Occipital lobe (tissue), 2 donors: Measurements from ENCODE around the gene CCDC196. TPM values are rescaled to one million over a fixed set of nuclear protein-coding genes. Genes with fewer than 3 reads are reported as not detected.

Experiments used
- DNase-seq: peaks from one replicate; lab custom pipeline; 2025; lab: John Stamatoyannopoulos, UW
- total RNA-seq: library from RNA; depleted of rRNA; stranded (reverse); fragments of >200 nt; gene quantifications from one replicate; pipeline ENCODE4 v1.2.3, GENCODE V29; 2014

The CCDC196 gene, protein sequence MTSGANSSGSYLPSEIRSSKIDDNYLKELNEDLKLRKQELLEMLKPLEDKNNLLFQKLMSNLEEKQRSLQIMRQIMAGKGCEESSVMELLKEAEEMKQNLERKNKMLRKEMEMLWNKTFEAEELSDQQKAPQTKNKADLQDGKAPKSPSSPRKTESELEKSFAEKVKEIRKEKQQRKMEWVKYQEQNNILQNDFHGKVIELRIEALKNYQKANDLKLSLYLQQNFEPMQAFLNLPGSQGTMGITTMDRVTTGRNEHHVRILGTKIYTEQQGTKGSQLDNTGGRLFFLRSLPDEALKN
- not detected for total RNA-seq

DNA sequence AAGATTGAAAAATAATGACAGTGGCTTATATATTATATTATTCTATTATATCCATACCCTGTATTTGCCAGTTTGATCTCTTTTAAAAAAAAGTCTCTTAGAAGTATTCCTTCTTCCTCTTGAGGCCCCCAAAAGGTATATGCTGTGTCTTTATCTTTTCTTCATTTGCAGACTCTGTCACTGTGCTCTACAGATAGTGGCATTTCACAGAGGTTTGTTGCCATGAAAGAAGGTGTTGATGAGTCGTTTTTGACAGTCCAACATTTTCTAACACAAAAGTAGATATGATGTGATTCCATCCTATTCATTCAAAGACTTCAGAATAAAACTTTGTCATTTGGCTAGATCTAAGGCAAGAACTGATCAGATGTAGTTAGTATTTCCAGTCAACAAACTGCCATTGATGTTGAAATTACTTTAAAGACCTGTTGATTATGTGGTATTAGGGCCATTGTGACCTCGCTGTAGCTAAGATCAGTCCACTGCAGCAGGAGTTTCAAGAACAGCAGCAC, at the start of gene CCDC196:
Gene CCDC196, plus strand, starts transcription at position 462 of the 512 bp plus-strand sequence. CDS start 132 bp downstream, outside the sequence.
- no peak for DNase-seq

DNA sequence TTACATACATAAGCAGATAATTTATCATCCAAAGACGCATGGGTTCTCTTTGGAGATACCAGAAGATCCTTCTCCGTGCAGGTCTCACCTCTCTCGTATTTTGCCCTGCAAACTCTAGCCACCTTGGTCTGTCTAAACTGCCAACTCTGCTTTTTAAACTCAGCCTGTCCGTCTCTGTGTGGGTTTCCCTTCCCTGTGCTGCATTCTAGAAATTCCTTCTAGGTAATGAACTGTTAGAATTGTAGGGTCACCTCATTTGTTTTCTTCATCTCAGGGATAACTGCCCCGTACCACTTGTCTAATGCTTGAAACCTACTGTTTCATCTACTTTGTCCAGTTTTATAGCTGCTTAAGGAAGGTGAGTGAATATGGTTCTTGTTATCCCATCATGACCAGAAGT, 45.4 kb upstream of the CCDC196 start:
- no peak for DNase-seq

DNA sequence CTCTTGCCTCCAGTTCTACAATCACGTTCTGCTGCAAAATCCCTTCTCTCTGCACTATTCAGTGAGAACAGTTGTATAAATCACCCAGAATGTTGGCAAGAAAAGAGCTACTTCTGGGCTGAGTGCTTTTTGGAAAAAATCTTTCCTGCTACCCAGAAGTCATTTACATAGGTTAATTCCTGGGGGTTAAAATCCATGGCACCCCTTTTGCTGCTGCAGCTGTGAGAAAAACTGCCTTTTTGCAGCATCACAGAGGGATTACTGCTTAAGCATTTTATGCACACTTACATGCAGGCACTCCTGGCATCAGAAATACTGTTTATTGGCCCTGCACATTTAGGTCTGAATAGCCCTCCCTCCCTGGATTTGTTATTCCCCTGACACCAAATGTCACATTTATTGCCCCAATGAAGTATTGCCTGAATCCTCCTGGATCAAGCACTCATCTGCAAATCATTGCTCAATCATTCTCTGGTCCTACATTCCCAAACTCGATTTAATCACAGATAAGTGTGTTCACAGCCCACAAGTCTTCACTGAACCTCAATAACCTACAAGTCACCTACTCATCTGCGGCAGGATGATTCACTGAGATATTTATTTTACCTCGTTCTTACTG, 43.1 kb upstream of the CCDC196 start:
- no peak for DNase-seq

DNA sequence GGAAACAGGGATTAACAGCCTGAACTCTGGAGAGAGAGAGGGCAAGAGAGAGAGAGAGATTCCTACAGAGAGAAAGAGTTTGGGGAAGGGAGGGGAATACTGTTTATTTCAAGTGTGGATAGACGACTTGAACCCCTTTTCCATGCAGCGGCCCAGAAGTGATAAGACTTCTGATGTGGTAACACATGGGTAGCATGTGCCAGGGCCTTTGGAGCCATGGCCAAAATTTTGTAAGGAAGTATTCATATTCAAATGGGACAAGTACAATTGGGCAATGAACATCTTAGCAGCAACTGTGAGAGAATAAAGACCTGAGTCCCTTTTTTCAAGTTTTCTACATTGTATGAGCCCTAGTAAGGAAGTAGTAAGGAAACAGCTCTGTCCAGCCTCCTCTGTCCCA, 42.4 kb upstream of the CCDC196 start:
- DNase-seq, result no peak

DNA sequence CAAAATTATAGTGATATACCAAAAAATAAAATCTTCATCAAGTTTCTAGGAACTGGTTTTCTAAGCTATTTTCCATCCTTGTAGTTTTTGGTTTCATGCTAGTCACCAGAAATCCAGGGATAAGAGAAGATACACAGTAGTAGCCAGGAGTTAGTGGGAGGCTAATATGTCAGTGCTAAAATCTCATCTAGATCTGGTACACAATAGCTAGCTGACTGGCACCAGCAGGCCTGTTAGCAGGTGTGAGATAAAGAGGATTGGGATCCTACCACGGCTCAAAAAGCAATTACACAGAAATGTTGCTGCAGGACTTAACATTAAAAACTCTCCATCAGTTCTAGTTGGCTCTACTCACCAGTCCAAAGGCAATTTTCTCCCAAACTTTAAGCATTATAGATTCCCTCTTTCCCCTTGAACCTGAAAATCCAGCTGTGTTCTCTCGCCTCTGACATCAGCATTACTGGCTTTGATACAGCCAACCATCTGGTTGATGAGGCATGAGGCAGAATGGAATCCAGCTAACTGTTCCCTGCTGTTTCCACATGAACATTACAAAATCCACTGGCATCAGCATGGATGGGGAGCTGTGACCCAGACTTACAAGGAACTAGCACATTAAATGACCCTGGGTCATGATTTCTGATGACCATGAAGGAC, 41.8 kb upstream of the CCDC196 start:
- DNase-seq, result no peak

DNA sequence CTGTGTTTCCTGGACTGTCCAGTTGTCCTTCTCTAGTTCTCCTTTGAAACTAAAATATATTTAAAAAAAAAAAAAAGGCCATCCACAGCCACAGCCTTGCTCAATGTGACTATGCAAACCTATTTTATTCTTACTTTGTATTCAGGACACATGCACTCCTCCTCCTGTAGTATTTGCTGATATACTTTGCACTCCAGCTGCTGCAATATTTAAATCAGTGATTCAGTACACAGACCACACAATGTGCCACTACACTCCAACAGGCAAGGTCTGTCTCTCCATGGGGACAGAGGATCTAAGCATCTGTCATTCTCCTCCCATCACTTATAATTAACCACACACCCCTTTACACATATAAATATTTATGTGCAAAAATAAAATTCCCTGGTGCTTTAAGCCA, 40.2 kb upstream of the CCDC196 start:
- DNase-seq, result no peak

DNA sequence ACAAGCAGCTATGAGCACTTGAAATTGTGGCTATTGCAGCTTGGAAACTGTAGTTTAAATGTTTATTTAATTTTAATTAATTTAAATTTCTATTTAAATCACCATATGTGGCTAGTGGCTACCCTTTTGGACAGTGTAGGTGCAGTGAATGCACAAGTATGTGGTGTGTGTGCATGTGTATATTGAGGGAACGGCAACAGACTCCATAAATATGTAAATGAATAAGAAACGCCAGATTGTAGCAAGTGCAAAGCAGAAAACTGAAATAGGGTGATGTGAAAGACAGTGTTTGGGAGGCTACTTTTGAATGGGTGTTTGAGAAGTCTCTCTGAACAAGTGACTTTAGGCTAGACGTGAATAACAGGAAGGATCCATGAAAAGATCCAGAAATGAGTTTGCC, 32.7 kb upstream of the CCDC196 start:
- no peak for DNase-seq

DNA sequence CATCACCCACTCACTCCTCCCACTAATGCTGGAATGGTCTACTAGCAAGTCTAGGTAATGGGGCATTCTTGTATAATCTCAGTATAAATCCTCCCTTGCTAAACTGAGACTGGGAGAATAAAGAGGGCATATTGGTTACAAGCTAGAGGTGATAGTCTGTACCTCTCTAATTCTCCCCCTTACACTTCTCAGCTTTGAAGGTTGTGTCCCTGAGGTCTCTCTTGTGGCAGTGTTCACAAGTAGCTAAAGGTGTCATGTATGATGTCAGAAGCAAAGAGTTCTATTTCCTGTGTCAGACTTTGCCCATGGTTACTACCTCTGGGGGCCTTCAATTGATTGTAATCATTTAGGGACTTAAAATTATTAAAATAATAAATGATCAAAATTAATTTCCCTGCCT, 26.6 kb upstream of the CCDC196 start:
- DNase-seq, result no peak

DNA sequence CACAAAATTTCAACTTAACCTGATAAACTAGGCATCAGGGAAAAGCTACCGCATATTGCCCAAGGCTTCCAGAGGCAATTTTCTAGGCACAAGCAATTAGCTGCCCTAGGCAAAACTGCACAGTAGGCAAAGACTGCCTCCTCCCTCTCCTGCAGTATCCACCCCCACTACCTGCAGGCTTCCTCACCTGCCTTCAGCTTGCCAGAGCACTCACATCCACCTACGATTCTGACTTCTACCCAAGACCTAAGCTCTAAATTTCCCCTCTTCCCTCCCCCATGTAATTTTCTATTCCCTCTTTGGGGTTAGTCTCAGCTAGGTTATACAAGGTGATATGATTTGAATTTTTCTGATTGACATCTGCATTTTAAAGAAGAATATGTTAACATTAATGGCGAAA, 21.9 kb upstream of the CCDC196 start:
- DNase-seq, result no peak

DNA sequence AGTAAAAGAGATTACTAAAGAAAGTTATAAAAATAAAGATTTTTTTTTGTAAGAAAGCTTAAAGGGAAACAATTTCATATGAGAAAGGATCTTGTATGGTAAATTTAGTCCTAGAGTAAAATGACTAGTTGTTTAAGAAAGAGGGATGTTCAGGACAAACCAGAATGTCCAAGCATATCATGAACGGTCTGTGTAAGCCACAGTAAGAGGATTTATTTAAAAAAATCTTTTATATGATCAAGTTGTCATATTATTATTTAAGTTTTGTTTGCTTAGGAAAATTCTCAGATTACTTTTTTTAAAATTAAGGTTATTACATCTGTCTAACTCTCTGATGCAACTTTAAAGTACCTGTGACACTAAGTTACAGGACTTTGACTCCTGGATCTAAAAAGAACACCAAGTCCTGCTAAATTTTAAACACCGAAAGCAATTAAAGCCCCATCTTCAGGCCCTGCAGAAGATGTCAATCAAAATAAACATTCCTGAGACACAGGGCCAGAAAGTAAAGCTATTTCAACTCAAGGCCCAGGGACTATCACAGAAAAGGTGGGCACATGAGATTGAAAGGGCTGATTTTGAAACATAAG, 17.3 kb upstream of the CCDC196 start:
- no peak for DNase-seq

DNA sequence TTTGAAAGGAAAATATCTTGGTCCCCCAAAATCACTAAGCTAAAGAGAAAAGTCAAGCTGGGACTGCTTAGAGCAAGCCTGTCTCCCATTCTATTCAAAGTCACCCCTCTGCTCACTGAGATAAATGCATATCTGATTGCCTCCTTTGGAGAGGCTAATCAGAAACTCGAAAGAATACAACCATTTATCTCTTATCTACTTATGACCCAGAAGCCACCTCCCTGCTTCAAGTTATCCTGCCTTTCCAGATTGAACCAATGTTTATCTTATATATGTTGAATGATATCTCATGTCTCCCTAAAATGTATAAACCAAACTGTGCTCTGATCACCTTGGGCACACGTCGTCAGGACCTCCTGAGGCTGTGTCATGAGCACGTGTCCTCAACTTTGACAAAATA, 14.6 kb upstream of the CCDC196 start:
- no peak for DNase-seq

DNA sequence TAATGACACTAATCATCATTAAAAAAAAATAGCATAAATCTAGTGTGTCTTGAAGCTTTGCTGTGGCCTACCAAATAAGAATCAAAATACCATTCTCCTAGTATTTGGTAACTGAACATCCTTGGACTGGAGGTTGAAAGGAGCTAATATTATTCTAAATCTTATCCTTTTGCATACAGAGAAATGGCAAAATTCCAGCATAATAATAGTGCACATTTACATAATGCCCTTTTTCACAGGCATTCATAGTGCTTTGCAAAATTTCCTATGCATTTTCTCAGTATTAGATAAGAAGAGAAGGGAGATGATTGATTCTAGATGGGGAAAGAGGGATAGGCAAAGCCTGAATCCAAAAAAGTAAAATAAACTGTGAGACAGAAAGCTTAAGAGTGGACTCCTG, 13.9 kb upstream of the CCDC196 start:
- DNase-seq, result no peak

DNA sequence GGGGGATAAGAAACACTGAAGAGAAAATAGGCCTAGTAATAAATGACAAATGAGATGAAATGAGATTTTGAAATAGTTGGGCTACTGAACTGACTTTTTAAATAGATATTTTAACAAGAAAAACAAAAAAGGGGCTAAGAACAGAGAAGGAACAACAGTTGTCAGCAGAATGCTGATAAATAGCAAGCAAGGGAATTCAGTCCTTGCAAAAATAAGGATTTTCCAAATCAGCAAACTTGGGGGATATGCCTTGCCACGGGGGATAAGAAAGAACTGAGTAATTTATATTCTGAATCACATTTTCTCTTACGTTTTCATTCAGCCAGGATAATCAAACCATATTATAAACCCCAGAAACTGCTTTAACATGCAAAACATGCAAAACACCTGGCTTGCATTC, 12.9 kb upstream of the CCDC196 start:
- DNase-seq, result no peak

DNA sequence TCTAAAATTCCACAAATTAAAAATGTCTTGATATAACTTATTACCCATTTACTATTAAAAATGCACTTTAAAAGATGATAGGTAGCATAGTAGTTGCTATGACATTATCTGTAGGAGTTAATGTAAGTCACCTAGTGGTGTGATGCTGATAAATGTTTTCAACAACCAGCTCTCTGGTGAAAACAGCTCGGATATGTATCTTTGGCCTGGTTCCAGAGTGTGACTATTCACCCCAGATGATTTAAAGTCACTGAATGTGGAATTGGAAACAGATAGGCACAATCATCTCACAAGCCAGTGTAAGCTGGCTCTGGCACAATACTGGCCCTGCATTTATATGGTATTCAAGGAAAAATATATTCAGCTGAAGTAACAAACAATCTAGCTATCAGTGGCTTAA, 9.2 kb upstream of the CCDC196 start:
- no peak for DNase-seq

DNA sequence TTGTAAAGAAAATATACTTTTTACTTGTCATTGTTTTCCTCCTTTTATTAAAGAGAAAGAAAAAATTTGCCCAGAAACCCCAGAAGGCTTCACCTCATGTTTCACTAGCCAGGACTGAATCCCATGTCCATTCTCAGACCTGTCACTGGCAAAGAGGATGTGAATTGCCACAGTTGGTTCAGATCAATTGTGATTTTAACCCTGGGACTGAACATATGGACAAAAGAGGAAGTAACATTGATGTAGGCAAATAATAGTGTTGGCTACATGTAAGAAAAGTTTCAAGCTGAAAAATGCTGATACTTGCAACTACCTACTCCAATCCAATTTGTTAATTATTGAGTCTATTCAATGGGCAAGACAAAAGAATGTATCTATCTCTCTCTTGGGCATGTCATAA, 8.6 kb upstream of the CCDC196 start:
- no peak for DNase-seq

DNA sequence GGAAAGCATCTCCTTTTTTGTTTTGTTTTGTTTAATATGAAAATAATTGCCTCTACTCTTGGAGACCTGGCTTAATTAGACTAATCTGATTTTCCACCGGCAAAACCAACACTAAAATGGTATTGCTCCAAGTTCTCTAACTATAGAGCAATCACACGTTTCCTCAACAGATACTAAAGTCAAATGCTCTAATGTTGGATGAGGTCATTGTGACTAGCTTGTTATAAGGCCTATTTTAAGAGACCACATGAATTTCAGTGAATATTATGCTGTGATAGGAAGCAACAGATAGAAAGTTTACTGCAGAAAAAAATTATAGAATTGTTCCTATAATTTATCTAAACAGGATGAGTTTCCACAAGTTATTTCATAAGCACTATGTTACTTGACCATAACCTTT, 3.3 kb upstream of the CCDC196 start:
- no peak for DNase-seq

DNA sequence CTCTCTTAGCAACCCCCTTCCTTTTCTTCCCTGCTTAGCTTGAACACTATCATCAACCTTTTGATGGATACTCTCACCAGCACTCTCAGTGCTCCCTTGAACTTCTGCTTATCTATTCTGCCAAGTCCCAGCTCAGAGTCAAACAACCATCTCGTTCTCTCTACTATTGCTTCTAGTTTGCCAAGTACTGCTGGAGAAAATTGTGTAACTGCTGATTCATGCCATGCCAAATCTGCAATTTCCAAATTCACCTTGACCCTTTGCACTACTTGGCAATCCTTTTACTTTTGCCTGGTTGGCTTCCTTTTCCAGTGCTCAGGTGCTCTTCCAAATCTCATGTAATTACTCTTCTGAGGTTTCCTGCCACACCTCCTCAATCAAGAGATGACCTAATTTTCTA, 2.8 kb upstream of the CCDC196 start:
- no peak for DNase-seq

DNA sequence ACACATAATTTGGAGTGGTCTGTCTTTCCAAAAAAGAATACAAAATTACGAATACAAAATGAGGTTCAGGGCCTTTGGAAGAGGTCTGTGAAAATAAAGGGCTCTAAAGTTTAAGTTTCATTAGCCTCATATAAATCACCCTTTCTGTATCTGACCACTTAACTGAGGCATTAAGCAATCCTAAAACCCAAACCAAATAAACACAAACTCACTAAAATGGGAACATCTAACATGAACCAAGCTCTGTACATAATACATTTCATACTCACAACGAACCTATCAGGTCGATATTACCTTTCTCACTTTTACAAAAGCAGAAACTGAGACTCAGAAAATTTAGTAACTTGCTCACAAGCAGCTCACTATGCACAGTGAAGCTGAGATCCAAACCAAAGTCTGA, 1.1 kb upstream of the CCDC196 start:
- no peak for DNase-seq

DNA sequence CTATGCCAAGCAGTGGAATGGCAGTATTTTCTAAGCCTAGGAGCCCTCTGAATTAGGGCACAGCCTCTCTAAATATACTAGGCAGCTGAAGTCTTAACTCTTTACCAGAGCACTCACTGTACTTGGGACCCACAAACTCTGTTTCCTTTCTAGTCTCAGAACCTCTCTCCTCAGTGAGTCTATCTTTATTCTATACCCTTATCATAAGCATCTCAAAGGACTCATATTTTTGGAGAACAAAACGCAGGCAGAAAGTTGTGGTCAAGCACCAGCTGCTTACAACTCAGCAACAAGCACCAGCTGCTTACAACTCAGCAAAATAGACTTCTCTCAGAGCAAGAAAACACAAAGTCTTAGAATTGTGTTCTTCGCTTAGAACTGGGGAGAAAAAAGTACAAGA, 993 bp downstream of the CCDC196 start:
- DNase-seq, result no peak

DNA sequence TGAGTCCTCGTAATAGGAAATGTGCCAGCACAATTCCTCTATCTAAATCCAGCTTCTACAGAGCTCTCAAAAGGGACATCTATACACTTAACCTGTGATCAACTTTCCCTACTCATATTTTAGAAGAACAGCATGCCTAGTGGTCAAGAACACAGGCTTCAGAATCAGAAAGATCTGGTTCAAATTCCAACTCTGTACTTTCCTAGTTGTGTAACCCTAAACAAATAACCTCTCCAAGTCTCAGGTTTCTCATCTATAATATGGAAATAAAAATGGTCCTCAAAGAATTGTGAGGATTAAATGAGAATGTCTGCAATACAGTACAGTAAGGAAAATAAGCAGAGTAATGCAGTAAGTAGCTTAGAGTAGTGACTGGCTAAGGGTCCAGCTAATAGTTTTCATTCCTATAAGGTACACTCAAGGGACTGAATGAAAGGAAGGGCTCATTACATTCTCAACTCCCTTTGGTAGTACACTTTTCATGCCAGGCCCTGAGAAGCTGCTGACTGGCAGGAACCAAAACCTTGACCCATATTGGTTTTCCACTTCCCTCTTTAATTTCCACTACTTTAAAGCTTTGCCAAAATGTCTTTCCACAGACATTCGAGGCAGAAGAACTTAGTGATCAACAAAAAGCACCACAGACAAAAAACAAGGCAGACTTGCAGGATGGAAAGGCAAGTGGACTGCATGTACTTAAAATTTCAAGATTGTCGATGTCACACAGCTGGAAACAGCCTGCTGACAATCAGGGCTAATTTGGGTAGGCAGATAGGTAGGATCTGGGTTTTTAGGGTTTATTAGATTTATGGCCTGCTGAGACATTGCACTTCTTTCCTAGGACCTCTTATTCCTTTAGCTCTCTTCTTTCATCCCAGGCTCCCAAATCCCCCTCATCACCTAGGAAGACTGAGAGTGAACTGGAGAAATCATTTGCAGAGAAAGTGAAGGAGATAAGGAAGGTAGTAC, 4.3 kb downstream of the CCDC196 start:
- DNase-seq, result no peak

DNA sequence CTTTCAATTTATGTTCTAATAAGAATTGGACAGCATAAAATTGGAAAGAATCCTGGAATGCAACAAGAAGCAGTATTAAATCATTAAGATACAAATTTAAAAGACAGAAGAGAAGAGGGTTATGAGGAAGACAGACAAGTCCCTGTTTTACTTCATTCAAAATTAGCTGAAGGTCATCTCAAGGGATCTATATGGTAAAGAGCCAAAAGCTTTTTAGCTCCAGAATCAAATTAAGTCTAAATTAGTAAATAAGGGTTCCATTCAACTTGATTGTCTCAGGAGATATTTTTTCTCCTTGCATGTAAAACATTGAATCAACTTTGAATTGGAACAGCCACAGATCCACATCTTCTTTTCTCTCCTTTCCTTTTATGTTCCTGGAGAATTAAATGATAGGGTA, 7.6 kb downstream of the CCDC196 start:
- DNase-seq, result no peak
